ENCODE data around the gene KRTAP10-2.

The KRTAP10-2 gene

DNA sequence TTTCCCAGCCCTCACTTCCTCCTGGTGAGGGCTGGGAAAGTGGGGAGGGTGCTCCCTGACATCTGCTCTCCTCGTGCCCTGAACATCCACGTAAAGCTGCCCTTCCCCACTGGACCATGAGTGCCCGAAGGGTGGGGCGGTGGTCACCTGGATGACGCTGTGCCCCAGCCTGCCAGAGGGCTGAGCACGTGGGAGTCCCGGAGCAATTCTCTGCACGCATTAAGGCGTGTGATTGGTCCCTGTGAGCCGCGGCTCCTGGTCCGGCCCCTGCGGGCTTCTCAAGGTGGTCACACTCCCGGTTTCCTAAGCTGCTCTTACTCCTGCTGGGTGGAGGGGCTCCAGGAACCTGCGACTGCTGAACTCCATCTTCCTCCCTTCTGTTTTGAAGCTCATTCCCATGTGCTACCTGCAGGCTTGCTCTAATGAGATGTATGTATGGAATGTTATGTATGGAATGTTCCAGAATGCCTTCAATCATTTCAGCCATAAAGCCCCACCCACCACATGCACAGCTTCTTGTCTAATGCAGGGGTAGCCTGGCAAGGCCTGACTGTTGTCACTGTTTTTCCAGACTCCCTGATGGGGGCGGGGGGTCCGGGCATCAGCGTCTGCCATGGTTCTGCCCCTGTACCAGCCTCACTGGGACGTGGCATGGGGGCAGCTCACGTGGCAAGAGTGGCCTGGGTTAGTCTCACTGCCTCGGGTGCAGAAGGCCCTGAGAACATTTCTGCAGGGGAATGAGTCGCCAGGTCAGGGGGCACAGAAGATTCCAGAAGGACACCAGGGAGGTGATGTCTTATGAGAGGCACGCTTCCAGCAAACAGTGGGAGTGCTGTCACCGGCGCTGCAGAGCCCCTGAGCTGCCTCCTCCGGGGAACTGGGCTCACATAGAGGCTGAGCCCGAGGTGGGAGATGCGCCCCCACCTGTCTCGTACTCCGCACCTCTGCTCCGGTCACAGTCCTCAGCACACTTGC lies 30.7 kb downstream of the KRTAP10-2 start:
- DNase-seq (ENCODE audit: low read depth in 1 of 2, low spot score in 1 of 2): peak; percentile 55 to 58
- TF ChIP-seq JUND (IDR thresholded peaks at IDR 0.05; ENCODE audit: low read depth): no peak
- in situ Hi-C loops (cut with HindIII; ENCODE audit: low pct_unique_long_range_greater_than_20kb, low sequenced_read_pairs): no loop called here

DNA sequence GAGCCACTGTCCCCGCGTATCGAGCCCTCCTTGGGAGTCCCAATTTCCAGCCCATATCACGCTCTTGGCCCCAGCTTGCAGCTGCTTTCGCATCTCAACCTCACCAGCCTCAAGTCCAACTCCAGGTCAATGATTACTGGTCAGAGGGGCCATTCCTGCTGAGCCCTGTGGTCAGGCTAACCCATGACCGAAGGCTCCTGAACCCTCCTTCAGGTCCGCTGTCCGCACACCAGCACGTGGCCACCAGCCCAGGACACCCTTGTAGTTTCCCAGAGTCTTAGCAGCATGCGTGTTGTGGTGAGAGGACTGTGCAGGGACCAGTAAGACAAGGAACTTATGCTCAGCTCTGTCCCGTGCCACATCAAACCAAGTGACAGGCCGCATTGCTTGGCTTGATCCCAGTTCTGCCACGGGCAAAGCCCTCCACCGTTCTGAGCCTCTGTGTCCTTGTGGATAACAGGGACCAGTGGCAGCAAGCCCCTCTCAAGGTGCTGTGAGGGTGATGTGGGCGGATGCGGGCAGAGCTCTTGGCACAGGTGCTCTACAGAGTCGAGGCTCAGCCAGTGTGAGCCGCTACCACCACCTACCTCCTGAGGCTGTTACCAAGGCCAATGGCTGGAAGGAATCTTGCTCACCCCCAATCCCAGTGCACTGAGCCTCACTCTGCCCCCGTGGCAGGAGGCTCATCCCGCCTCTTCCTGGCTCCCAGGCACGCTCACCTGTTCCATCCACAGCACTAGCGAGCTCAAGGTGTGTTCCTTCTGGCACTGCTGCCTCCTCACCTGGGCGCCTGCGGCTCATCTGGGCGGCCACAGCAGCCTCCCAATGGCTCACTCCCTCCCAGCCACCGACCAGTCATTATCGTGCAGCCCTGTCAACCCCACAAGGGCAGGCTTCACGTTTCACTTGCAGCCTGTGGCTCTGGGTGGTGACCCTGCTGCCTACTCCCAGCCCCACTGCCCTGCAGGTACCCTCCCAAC lies 31.7 kb downstream of the KRTAP10-2 start:
- DNase-seq (ENCODE audit: low read depth in 1 of 2, low spot score in 1 of 2): no peak
- no peak for TF ChIP-seq JUND (IDR thresholded peaks at IDR 0.05; ENCODE audit: low read depth)
- in situ Hi-C loops (cut with HindIII; ENCODE audit: low pct_unique_long_range_greater_than_20kb, low sequenced_read_pairs): no loop called here

DNA sequence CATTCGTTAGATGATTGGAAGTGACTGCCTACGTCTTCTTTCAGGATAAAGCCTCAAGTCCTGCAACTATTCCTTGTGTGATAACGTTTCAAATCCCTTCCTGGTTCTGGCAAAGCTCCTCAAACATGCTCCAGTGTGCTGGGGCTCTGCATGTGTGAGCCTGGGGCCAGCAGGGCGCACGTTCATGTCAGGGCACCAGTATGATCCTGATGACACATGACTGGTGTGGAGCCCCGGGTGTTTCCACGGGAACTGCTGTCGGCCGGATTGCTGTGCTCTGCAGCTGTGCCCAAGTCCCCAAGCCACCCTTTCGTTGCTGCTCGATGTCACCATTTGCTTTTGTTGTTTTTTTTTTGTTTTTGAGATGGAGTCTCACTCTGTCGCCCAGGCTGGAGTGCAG lies 32.6 kb downstream of the KRTAP10-2 start:
- in situ Hi-C loops (cut with HindIII; ENCODE audit: low pct_unique_long_range_greater_than_20kb, low sequenced_read_pairs): no loop called here
- DNase-seq (ENCODE audit: low read depth in 1 of 2, low spot score in 1 of 2): no peak
- no peak for TF ChIP-seq JUND (IDR thresholded peaks at IDR 0.05; ENCODE audit: low read depth)

DNA sequence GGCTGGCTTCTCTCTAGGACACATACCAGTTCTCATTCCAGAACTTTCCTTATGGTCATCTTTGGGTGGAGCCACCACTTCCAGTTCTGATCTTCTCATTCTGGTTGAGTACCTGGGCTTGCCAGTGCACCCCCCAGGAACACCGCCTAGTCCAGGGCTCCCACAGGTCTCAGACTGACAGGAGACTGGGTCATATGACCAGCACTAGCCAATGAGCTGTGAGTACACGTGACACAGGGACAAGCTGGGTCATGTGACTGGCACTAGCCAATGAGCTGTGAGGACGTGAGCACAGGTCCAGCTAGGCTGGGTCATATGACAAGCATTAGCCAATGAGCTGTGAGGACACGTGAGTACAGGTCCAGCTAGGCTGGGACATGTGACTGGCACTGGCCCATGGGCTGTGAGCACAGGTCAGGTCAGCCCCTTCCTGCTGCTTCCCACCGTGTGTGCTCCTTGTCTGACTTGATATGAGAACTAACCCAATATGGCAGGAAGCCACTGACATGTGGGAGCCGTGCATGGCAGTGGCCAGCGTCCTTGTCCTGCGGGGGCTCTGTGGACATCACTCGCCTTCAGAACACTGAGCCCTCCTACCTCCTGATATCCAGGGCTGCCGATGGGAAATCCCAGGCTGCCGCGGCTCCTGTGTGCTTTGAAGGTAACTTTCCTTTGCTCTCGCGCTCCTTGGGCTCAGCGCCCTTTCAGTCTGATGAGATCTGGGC lies 34.0 kb downstream of the KRTAP10-2 start:
- in situ Hi-C loops (cut with HindIII; ENCODE audit: low pct_unique_long_range_greater_than_20kb, low sequenced_read_pairs): no loop called here
- peak in 1 of 2 experiments; percentile 71 for DNase-seq (ENCODE audit: low read depth in 1 of 2, low spot score in 1 of 2)
- no peak for TF ChIP-seq JUND (IDR thresholded peaks at IDR 0.05; ENCODE audit: low read depth)

DNA sequence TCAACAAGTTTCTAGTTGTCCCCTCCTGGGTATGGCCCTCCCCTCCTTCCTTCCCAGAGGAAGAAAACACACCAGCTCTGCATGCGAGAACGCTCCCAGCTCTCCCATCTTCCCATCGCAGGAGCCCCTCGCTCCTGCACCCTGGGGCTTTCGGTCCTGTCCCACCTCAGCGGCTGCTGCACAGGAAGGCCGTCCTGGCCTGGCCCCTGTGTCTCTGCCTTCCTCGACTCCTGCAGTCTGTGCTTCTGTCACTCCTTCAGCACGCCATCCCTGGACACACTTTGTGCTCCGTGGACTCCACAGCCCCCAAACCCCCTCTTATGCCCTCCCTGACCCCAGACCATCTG lies 34.5 kb downstream of the KRTAP10-2 start:
- in situ Hi-C loops (cut with HindIII; ENCODE audit: low pct_unique_long_range_greater_than_20kb, low sequenced_read_pairs): no loop called here
- no peak for DNase-seq (ENCODE audit: low read depth in 1 of 2, low spot score in 1 of 2)
- no peak for TF ChIP-seq JUND (IDR thresholded peaks at IDR 0.05; ENCODE audit: low read depth)

DNA sequence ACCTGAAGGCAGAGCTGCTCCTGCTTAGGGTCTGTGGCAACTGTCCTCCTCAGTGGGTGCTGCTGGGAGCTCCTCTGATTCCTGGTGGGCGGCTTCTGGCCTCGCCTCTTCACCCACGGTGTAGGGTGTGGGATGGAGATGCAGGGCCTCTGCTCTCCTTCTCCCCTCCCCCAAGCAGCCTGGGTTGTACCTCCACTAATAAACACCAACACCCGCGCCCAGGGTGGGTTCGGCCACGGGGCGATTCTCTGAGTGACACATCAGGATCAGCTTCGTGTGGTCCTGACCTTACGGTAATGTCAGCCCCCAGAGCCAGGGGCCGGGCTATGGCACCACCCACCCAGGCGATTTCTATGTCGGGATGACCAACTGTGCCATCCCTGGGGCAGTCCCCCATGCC lies 35.0 kb downstream of the KRTAP10-2 start:
- no peak for TF ChIP-seq JUND (IDR thresholded peaks at IDR 0.05; ENCODE audit: low read depth)
- DNase-seq (ENCODE audit: low read depth in 1 of 2, low spot score in 1 of 2): no peak
- in situ Hi-C loops (cut with HindIII; ENCODE audit: low pct_unique_long_range_greater_than_20kb, low sequenced_read_pairs): no loop called here

DNA sequence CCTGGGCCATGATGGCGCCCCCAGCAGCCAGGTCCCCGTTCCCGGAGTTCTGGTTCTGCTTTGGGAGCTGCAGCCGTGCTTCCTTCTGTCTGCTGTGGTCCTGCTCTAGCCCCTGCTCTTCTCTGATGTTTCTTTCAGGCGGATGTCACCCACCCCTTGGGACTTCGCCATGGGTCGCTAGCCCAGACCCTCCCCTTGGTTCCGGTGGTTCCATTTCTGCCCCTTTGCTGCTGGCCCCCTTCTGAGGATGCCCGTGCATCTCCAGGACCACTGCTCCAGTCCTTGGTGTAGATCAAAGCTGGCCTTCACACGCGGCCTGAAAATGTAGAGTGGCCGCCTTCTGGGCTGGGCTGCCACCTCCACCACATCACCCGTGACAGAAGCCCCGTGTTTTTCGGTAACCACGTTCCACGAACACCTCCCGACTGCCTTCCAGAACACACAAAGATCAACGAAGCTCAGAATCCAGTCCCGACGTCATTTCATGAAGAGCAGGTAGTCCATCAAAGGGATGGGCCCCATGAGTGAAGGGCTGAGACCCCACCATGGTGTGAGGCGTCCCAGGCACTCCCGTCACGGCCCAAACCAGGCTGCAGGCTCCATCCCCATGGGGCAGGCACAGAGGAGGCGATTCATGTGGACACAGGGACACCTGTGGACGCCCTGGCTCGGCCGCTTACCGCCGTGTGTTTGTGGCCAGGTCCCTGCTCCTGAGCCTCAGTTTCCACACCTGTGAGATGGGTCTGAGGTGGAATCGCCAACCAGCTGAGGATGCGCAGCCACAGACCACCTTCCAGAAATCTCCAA lies 35.7 kb downstream of the KRTAP10-2 start:
- in situ Hi-C loops (cut with HindIII; ENCODE audit: low pct_unique_long_range_greater_than_20kb, low sequenced_read_pairs): no loop called here
- TF ChIP-seq JUND (IDR thresholded peaks at IDR 0.05; ENCODE audit: low read depth): no peak
- DNase-seq (ENCODE audit: low read depth in 1 of 2, low spot score in 1 of 2): no peak

DNA sequence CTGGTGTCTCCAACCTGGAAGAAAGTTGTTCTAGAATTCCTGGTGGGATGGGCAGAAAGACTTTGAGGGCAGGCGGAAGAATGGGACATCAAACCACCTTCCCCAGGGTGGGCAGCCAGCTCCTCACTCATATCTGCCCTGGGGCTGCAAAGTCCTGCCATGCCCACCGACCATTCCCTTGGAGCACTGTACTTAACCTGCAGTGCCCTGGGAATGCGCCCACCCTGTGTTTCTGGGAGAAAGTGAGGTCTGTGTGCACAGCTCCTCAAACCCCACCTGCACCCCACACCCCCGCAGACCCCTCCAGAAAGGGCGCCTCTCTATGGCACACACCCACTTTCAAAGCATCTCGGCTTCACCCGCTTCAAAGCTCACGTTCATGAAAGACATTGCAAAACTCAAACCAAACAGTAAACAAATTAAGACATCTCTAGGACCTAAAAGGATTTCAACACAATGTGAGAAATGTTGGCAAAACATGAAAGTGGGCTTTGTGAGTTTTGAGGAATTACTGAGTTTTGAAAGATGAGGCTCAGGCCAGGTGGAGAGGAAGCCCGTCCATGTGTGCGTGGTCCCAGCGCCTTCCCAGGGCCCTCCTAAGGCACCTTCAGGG lies 36.5 kb downstream of the KRTAP10-2 start:
- TF ChIP-seq JUND (IDR thresholded peaks at IDR 0.05; ENCODE audit: low read depth): no peak
- in situ Hi-C loops (cut with HindIII; ENCODE audit: low pct_unique_long_range_greater_than_20kb, low sequenced_read_pairs): no loop called here
- DNase-seq (ENCODE audit: low read depth in 1 of 2, low spot score in 1 of 2): no peak

DNA sequence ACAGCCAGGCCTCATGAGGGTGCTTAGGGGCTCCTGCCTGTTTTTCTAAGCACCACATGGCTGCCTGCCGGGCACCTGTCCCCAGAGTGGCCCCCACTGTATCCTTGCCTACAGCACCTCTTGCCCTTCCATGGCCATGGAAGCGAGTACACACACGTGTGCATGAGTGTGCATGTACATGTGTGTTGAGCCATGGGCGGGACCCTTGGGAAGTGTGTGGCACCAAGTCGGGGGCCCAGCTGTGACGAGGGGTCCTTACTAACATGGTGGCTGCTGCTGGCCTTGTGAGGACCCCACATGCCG lies 37.1 kb downstream of the KRTAP10-2 start:
- TF ChIP-seq JUND (IDR thresholded peaks at IDR 0.05; ENCODE audit: low read depth): no peak
- DNase-seq (ENCODE audit: low read depth in 1 of 2, low spot score in 1 of 2): no peak
- in situ Hi-C loops (cut with HindIII; ENCODE audit: low pct_unique_long_range_greater_than_20kb, low sequenced_read_pairs): no loop called here

DNA sequence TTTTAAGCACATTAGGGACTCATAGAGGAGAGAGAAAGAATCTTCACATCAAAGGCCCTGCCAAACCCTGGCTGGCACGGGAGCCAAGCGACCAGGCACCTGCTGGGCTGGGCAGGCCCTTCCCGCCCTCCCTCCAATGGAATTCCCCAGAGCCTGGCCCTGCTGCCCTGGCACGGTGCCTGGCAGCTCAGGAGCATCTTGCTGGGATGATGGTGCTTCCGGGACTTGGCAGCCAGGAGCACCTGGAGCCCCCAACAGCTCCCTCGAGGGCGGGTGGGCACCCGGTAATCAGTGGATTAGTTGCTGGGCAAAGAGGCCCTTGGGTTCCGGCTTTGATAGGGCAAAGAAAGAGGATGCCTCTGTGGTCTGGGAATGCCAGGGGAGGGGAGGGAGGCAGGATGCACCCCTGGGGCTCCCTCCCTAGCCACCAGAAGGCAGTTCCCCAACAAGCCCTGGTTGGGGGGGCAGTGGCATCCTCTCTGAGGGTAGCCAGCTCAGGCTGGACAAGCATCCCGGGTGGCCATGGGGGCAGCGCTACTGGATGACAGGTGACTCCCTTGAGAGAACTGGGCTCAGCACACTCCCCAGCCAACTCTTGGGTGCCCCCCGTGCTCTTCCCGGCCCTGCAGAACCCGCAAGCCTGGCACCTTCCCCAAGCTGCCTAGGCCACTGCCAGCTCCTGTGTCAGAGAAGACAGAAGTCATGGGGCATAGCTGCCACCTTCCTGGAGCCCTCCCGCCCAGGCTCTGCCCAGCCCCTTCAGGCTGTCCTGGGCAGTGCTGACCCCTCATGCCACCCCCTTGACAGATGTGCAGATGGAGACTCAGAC lies 37.7 kb downstream of the KRTAP10-2 start:
- TF ChIP-seq JUND (IDR thresholded peaks at IDR 0.05; ENCODE audit: low read depth): no peak
- in situ Hi-C loops (cut with HindIII; ENCODE audit: low pct_unique_long_range_greater_than_20kb, low sequenced_read_pairs): no loop called here
- DNase-seq (ENCODE audit: low read depth in 1 of 2, low spot score in 1 of 2): peak in 1 of 2 experiments; percentile 36

Measured in T47D (cell line).